Measurements from ENCODE around the gene ANP32D.
A peak's percentile ranks its signal among the peaks of the same experiment; 100 is the strongest.
"Not testable (repeated sequence)": the region's sequence is repeated elsewhere in the genome, so short reads cannot be mapped to it uniquely, and the experiment has no call there.

ANP32D gene

GRCh38 chr12:48472259-48472658, at the start of gene ANP32D:
ANP32D (plus strand) TSS chr12:48472559; CDS start chr12:48472665, 106 bp downstream.
- no peak for DNase-seq

GRCh38 chr12:48423171-48423570, 49.2 kb upstream of the ANP32D start:
- peak; percentile 65 for DNase-seq

- no peak for DNase-seq
These were observed 47.7 kb upstream of the ANP32D start for GRCh38 chr12:48424644-48425043.

- not testable (repeated sequence) for DNase-seq
These were observed 38.3 kb upstream of the ANP32D start for GRCh38 chr12:48434016-48434415.

- peak; percentile 93 for DNase-seq
These were observed 31.3 kb upstream of the ANP32D start for GRCh38 chr12:48441069-48441468.

GRCh38 chr12:48442179-48442847, 30.0 kb upstream of the ANP32D start:
- DNase-seq = no peak

- no peak for DNase-seq
These were observed 26.8 kb upstream of the ANP32D start for GRCh38 chr12:48445538-48445937.

GRCh38 chr12:48446161-48446776, 26.1 kb upstream of the ANP32D start:
- no peak for DNase-seq

- no peak for DNase-seq
These were observed 24.6 kb upstream of the ANP32D start for GRCh38 chr12:48447755-48448154.

GRCh38 chr12:48451372-48451771, 21.0 kb upstream of the ANP32D start:
- no peak for DNase-seq

- DNase-seq = not testable (repeated sequence)
These were observed 19.4 kb upstream of the ANP32D start for GRCh38 chr12:48452961-48453360.

GRCh38 chr12:48454667-48455066, 17.7 kb upstream of the ANP32D start:
- DNase-seq = peak; percentile 31

- no peak for DNase-seq
These were observed 17.2 kb upstream of the ANP32D start for GRCh38 chr12:48455116-48455515.

- peak; percentile 15 for DNase-seq
These were observed 13.1 kb upstream of the ANP32D start for GRCh38 chr12:48459259-48459658.

GRCh38 chr12:48469027-48469426, 3.3 kb upstream of the ANP32D start:
- DNase-seq = not testable (repeated sequence)

- no peak for DNase-seq
These were observed 702 bp downstream of the ANP32D start for GRCh38 chr12:48473061-48473460.

GRCh38 chr12:48474497-48474896, 2.1 kb downstream of the ANP32D start:
- not testable (repeated sequence) for DNase-seq

GRCh38 chr12:48482198-48482597, 9.8 kb downstream of the ANP32D start, which contains the start of gene C12orf54:
C12orf54 (plus strand) TSS chr12:48482498; CDS start chr12:48483297, 799 bp downstream.
- no peak for DNase-seq

- DNase-seq = no peak
These were observed 10.6 kb downstream of the ANP32D start for GRCh38 chr12:48482930-48483329.

GRCh38 chr12:48486261-48486660, 13.9 kb downstream of the ANP32D start:
- no peak for DNase-seq

- DNase-seq = no peak
These were observed 14.3 kb downstream of the ANP32D start for GRCh38 chr12:48486679-48487078.

GRCh38 chr12:48489012-48489411, 16.7 kb downstream of the ANP32D start:
- peak; percentile 42 for DNase-seq

- not testable (repeated sequence) for DNase-seq
These were observed 17.1 kb downstream of the ANP32D start for GRCh38 chr12:48489456-48489855.

- not testable (repeated sequence) for DNase-seq
These were observed 27.9 kb downstream of the ANP32D start for GRCh38 chr12:48500281-48500680.
